ENCODE data around the gene NMNAT3. TPM values are rescaled to one million over a fixed set of nuclear protein-coding genes. Genes with fewer than 3 reads are reported as not detected.

Gene NMNAT3
- total RNA-seq, 1 experiment from 2014 or later: 3.7 TPM

DNA sequence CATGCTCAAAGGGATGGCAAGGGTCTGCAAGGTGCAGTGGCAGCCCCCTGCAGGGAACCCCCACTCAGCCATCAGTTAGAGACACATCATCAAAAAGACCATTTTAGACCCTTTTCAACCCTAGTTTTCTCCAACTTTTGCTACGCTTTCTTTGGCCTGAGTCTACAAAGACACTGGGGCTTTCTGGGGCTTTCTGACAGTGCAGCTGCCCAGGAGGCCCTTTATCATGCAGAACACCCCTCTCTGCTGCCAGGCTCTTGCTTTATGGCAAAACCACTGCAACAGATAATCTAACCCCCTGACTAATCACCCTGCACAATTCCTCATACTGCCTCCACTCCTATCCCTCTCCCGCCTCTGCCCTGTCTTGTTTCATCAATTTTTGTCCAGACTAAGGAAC is 2.4 kb downstream of the NMNAT3 start:
- DNase-seq (ENCODE audit: low read depth): no peak

DNA sequence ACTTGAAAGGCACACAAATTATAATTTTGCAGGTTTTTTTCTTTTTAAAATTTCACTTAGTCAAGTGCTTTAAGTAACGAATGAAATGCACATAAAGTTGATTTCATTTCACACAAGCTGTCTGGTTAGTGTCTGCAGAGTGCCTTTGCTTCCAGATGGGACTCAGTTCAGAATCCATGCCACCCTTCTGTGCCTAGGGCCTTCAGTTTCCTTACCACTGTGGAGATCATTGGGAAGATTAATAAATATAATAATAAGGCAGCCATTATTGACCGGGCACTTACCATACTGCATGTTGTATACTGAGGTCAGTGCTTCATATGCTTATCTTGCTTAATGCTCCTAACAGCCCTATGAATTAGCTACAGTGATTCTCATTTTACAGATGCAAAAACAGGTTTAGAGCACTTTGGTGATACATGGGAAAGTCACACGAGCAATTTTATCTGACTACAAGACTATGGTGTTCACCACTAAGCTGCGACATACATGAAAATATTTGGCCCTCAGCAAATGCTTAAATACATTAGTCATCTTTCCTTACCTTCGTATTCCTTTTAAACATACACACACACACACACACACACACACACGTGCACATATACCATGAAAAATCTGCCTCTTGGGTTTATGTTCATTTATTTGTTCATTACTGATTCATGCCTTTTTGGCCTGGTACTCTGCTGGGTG is 3.1 kb downstream of the NMNAT3 start:
- DNase-seq (ENCODE audit: low read depth): no peak

DNA sequence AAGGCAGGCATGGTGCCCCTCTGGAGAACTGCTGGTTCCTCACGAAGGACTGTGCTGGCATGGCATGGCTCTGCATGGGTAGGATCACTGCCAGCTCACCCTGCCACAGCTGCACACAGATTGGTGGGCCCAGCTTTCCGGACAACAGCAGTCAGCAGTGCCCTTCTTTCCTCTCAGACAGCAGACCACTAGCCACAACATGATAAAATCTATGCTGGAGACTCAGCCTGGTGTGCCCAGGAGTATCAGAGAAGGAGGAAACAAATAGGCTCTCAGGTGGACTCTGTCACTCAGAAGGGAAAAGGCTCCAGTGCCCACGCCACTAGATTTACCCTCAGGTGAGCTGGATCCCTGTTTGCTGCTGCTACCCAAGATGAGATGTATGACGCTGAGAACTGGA is 4.9 kb downstream of the NMNAT3 start:
- no peak for DNase-seq (ENCODE audit: low read depth)

DNA sequence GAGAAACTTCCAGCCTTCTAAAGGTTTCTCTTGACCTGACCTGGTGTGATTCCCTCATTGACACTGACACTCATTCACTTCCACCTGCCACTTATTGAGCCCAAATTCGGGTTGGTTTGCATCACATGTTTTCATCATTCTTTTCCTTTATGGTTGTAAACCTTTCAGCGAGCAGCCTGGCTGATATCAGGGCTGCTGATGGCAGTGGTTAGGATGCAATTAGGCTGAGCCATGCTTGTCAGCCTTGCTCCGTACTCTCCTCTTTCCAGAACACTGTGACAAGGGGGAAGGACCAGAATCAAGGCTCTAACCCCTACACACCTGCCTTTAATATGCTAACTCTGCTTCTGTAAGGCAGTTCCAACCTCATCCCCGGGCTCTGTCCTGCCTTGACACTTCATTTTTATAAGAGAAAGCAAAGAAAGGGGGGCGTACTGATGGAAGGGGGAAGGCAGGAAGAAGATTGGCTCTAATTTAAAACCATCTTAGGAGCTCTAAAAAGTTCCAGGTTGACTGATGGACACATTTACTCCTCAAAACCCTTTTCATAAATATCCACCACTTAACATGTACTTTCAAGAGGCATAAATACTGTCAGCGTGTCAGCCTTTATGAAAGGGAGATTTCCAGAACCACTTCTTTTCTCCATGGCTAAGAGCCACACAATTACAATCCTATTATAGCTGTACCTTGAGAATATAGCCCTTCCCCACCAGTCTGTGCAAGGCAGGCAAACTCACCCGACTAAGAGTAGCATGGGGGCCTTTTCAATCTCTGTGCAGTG is 5.7 kb downstream of the NMNAT3 start:
- no peak for DNase-seq (ENCODE audit: low read depth)

DNA sequence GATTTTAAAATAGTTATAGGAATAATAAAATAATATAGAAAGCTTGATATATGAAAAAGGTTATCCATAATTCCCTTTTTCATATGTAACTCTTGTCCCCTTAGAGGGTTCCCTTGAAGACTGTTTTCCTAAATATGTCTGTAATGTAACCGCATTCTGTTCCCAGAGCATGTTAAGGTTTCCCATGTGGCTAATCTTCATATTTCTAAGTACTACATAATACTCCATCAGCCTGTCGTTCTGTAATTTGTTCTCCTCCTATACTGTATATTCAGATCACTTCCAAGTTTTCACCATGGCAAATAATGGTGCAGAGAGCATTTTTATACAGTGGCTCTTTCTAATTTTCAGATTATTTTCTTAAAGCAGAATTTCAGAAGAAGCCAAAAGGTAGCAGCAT is 6.7 kb downstream of the NMNAT3 start:
- peak; percentile 21 for DNase-seq (ENCODE audit: low read depth)

DNA sequence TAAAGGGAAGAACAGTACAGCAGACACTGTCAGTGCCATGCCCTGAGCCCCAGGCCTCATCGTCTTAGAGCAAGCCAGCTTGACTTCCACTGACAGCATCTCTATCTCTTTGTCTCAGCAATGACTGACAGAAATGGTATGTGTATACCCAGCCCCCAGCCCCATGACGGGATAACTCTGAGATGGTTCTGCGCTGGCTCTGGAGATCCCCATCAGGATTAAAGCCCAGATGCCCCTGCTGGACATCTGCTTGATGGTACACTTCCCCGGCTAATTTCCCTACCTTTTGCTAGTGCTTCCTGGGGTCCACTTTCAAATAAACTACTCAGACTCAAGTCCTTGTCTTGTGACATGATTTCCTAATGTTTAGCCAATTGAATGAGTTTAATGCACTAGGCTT is 7.6 kb downstream of the NMNAT3 start:
- no peak for DNase-seq (ENCODE audit: low read depth)

DNA sequence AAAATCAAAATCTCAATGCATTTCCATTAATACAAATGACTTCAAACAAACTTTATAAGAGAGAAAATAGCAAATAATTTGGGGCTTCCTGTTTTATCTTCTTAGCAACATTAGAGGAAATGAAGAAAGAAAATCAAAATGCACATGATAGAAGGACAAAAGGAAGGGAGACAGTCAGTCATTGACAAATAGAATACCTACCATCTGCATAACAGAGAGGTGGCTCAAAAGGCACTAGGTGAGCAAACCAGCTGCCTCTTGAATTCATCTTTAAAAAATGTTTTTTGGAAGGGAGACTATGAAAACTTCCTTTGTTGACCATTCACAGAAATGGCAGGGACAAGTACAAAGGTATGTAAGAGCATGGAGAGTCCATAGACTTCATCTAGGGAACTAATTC is 9.4 kb downstream of the NMNAT3 start:
- no peak for DNase-seq (ENCODE audit: low read depth)

DNA sequence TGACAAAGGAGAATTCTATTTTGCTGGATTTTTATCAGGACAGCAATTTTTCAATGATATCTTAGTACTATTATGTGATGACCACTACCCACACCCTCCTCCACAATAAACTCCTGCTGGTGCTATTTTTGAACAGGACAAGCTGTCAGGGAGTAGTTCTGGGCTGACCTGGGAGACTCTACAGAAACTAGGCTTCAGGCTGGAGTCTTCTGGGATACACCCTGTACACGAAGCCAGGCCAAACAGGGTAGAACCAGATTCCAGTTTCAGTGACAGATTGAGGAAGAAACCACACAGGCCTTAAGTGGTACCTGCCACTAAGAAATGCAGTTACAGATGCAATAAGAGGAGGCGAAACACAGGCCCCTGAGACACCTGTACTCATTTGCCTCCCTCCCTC is 12.8 kb downstream of the NMNAT3 start:
- no peak for DNase-seq (ENCODE audit: low read depth)

DNA sequence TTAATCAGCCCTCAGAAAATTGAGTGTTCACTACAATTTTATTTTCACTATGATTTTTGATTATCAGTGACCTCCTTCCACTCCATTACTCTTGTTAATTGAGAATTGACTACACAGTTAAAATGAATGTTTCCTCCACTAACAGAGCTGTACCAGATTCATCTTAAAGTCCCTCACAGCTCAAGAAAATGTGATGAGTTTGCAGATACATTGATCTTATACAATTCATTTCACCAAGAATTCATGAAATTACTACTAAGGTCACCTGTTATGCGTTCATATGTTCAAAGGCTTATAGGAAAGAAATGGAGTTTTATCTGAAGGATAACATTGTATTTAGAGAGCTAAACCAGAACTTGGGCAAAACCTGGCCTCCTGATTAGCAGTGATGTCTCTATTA is 17.5 kb downstream of the NMNAT3 start:
- no peak for DNase-seq (ENCODE audit: low read depth)

DNA sequence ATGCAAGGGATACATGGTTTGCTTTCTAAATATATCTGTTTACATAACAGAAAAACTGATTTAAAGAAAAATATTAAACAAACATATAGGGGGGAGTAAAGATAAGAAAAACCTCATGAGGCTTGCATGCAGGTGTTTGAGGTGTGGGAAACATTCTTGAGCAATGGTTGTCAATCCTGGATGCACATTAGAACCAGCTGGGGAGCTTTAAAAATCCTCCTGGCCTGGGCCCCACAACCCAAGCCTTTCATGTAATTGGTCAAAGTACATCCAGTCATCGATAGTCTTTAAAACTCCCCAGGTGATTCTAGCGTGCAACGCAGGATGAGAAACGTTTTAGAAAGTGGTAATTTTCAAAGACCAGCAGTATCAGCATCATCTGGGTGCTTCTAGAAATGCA is 18.3 kb downstream of the NMNAT3 start:
- DNase-seq (ENCODE audit: low read depth): no peak

DNA sequence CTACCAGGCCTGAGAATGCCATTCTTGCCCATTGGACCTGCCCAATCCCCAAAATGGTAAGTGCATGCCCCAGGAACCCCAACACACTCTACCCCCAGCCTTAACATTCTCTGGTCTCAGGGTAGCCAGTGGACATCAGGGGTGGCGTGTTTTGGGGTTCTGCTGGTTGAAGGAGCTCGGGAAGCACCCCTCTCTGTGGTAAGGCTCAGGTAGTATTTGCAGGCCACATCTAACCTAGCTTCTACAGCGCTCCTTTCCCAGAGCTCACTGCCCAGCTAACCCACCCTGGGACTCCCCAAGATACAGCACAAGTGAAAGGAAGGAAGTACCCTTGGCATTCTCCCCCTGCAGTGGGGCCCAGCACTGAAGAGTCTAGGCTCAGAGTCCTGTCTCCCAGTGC is 19.8 kb downstream of the NMNAT3 start:
- no peak for DNase-seq (ENCODE audit: low read depth)

DNA sequence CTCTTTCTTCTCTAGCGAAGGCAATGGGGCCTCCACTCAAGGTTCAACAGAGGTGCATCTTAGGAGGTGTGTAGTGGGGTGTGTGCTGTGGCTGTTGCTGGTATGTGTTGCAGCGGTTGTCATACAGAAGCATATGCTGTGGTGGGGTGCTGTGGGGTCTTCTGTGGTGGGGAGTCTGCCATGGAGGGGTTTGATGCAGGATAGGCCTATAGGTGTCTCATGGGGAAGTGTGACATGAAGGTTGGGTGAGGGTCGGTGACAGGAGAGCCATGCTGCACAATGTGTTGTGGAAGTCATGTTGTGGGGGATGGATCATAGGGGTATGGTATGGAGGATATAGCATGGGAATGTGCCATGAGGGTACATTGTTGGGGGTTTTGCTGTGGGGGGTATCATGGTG is 20.3 kb downstream of the NMNAT3 start:
- DNase-seq (ENCODE audit: low read depth): no peak

DNA sequence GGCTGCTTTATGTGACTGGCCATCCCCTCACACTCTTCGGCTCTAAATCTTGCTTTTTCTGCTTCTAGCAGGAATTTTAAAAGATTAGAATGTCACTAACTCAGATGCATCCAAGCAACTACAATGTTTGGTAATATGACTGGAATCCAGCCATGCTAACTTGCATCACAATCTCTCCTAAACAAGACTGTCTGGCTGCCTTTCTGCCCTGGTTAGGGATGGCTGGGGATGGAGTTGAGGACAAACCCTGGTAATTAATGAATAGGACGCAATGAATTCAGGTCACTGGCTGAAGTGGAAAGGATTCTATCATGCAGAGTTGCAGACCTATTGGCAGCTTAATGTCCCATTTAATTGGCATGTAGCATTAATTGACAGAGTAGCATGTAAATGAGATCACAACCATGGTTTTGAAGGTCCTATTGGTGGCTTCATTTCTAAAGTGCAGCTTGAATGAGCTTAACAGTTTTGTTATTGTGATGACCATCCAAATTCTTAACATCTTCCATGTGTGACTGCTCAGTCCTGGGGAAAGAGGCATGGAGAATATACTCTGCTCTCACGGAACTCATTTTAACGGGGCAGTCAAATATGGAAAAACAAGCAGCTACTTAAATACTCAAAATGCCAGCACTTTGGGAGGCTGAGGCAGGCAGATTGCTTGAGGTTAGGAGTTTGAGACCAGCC is 21.7 kb downstream of the NMNAT3 start:
- no peak for DNase-seq (ENCODE audit: low read depth)

DNA sequence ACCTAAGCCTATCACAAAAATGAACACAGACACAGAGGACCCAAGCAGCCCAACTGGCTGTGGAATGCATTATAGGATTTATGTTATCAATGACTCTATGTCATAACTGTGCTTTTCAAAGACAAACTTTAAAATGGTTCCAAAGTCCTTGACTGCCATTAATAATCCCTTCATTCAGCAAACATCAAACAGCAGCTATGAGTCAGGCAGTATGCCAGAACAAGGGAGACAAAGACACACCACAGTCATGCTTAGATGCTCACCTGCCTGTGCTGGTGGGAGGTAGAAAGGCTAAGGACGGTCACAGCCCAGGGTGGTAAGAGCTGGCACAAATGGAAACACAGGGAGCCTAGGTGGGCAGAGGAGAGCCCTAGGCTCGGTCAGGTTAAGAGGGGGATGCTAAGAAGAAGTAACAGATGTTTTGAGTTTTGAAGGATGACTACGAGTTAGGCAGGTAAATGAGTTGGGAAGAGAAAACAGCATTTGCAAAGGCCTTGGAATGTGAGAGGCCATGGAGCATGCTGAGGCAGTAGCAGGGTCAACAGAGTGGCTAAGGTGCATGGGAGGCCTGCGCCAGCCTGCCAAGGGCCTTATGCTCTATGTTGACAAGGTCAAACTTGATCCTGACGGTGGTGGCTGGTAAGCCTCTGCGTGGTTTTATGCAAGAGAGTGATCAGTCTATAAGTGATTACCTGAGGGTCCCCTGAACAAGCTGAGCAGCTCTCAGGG is 23.0 kb downstream of the NMNAT3 start:
- DNase-seq (ENCODE audit: low read depth): no peak

DNA sequence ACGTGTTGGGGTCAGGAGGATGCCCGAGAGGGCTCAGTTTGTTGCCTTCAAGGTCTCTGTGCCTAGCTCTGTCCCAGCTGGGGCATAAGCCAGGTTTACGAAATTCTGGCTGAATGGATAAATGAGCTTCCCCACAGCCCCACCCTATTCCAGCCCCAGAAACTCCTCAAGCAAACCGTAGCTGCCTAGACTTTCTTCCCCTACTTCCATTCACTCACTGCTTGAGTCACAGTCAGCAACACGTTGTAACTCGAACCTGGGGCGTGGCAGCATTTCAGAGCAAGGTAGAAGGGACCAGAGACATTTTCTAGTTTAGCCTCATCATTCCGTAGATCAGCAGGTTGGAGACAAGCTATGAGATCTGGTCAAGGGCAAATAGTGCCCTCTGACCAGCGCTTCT is 24.2 kb downstream of the NMNAT3 start:
- peak; percentile 11 for DNase-seq (ENCODE audit: low read depth)

DNA sequence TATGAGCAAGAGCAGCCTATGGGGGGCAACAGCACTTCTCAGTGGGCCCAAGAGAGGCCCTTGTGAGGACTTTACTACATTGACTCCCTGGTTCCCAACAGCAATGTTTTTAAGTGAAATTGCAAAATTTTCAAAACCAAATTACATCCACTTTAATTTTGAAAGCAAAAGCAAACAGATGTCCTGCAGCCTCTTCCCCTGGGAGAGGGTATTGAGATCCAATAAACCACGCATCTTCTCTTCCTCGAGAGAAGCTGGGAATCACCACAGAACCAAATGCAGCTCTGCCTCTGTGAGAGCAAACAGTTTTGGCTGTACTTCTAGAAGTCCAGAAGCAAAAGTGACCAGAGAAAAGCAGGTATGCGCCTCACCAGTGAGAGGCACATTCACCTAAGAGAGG is 25.2 kb downstream of the NMNAT3 start:
- no peak for DNase-seq (ENCODE audit: low read depth)

DNA sequence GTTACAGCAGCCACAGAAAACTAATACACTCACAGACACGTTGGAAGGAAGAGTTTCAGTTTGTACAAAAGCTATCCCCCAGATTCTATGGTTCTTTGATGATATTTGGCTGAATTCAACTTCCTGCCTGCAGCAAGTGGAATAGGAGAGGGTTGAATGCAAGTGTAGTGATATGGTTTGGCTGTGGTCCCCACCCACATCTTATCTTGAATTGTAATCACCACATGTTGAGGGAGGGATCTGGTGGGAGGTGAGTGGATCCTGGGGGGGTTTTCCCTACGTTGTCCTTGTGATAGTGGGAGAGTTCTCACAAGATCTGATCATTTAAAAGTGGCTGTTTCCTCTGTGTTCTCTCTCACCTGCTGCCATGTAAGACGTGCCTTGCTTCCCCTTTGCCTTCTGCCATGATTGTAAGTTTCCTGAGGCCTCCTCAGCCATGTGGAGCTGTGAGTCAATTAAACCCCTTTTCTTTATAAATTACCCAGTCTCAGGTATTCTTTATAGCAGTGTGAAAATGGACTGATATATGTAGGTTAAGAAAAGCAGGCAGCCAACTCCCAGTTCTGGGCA is 29.8 kb downstream of the NMNAT3 start:
- DNase-seq (ENCODE audit: low read depth): no peak

DNA sequence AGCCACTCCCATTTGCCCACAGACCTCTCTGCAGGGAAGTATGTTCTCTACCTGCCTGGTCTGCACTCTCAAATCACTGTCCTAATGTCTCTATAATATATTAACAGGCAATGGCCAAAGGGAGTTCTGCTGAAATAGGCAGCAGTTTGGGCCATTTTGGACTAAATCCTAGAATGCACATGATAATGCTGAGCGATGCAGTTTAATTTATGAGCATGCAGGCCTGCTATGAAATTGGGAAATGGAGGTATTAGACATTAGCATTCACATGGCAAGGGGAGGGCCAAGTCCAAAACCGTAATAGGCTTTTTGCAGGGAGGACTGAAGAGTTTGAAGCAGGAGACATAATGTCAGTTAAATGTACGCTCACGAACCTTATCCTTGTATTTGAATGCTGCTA is 31.3 kb downstream of the NMNAT3 start:
- DNase-seq (ENCODE audit: low read depth): no peak

DNA sequence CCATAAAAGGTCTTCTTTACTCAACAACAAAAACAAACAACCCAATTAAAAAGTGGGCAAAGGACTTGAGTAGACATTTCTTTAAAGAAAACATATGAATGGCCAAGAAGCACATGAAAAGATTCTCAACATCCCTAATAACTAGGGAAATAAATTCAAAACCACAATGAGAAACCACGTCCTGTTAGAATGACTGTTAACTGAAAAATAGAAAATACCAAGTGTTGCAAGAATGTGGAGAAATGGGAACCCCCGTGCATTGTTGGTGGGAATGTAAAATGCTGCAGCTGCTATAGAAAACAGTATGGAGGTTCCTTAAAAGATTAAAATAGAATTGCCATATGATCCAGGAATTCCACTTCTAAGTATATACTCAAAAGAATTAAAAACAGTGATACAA is 34.8 kb downstream of the NMNAT3 start:
- DNase-seq (ENCODE audit: low read depth): no peak

DNA sequence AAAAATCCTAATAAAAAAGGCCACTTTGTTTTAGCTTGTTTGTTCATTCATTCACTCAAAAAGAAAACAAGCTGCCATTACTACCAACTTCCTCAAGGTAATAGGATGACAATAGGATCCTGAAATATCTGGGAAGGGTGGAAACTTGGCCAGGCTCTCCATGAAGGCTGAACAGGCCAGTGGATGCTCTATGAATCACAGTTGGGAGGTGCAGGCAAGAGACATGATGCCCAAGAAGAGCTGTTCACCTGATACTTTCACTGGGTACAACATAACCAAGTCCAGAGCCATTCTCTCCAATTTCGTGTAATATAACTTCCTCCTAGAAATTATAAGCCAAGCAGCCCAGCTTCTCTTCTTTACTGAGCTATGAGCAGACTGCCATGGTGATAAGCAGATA is 37.3 kb downstream of the NMNAT3 start:
- no peak for DNase-seq (ENCODE audit: low read depth)

DNA sequence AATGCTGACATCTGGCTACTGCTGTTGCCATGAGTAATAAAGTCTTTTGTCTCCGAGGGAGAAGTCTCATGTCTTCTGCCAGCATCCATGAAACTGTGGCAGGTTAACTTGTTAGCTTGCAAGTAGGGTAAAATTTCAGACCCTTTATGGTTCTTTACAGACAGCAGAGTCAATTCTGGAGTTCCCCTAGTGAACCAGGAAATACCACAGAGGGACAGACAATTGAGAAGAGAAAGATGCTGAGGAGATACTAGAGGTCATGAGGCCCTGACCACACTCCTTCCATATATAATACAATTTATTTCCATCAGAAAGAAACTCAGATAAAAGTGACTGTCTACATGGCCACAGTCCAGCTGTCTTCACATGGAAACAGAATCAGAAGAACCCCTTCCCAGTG is 38.1 kb downstream of the NMNAT3 start:
- no peak for DNase-seq (ENCODE audit: low read depth)

DNA sequence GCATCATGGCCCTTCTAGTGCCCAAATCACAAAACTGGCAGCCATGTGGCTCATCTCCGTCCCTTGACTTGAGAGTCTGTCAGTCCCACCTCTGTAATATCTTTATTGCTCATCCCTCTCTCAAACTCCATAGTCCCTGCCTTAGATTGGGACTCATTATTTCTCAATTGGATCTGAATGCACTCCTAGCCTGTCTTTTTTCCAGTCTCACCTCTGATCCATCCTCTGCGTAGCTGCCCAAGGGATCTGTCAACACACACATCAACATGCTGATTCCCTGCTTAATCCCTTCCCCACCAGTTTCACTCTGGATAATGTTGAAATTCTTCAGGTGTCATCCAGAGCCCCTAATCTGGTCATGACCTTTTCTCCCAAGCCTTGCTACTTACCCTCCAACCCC is 39.3 kb downstream of the NMNAT3 start:
- DNase-seq (ENCODE audit: low read depth): no peak

All from Daoy (cell line).